Panc1 (cell line): ENCODE results near the gene KCNT1. TPM values are rescaled to one million over a fixed set of nuclear protein-coding genes. Genes with fewer than 3 reads are reported as not detected.

Source experiments
- ATAC-seq: fragments of 200-7000 bp; cut with Tn5 transposase; 2 replicates; pipeline ENCODE4 v1.9.1; 2020; ENCODE audit warnings: mild to moderate bottlenecking, moderate library complexity
- BruUV-seq: library from RNA; stranded (reverse); fragments of 400-500 nt; replicated peaks from 2 replicates; lab custom pipeline; 2021; lab: Mats Ljungman, UMichigan
- CTCF ChIA-PET: fragments of 300-600 bp; sonication (Branson Sonifier 250); formaldehyde crosslinking; loops from one replicate; lab custom pipeline; 2022; ENCODE audit warnings: antibody characterized with exemption; lab: Charles Lee
- POLR2A ChIA-PET: fragments of 300-600 bp; sonication (Branson Sonifier 250); formaldehyde crosslinking; loops from one replicate; lab custom pipeline; 2022; ENCODE audit warnings: antibody characterized with exemption; lab: Charles Lee
- DNase-seq: peaks from one replicate; pipeline ENCODE4 v3.0.0-alpha.2; 2010; ENCODE audit warnings: low read depth, low spot score
- H3K27ac ChIP-seq: 2 replicates; pipeline ENCODE4 v1.5.1; 2011; ENCODE audit warnings: mild to moderate bottlenecking, low read length, inconsistent platforms
- H3K27me3 ChIP-seq: fragments of 200-500 bp; sonication (Bioruptor generic); 2 replicates; pipeline ENCODE4 v1.6.0; 2014; ENCODE audit warnings: low read length, inconsistent platforms; ENCODE audit not compliant: control insufficient read depth, insufficient read depth
- H3K36me3 ChIP-seq: fragments of 200-500 bp; sonication (Bioruptor generic); 2 replicates; pipeline ENCODE4 v1.5.1; 2014; ENCODE audit warnings: inconsistent platforms, mild to moderate bottlenecking, low read length, moderate library complexity; ENCODE audit not compliant: control insufficient read depth, insufficient read depth
- H3K4me1 ChIP-seq: 2 replicates; pipeline ENCODE4 v1.5.1; 2011; ENCODE audit warnings: inconsistent platforms, mild to moderate bottlenecking, low read length, moderate library complexity; ENCODE audit not compliant: control insufficient read depth, insufficient read depth
- H3K4me3 ChIP-seq, 2 experiments: 2 replicates each; pipeline ENCODE4 v1.5.1; 2011 to 2012; ENCODE audit warnings: low read depth in 2 of 2, low read length in 2 of 2, mild to moderate bottlenecking in 2 of 2, inconsistent platforms in 1 of 2, moderate library complexity in 1 of 2
- H3K9me3 ChIP-seq: fragments of 200-500 bp; sonication (Bioruptor generic); 2 replicates; pipeline ENCODE4 v1.5.1; 2014; ENCODE audit warnings: low read depth, mild to moderate bottlenecking, inconsistent platforms, low read length, moderate library complexity; ENCODE audit not compliant: control insufficient read depth, insufficient read depth
- POLR2AphosphoS5 ChIP-seq: IDR thresholded peaks from 2 replicates; pipeline ENCODE4 v1.6.1; 2012; ENCODE audit warnings: mild to moderate bottlenecking, low read depth, low read length, moderate library complexity
- SIN3A ChIP-seq: IDR thresholded peaks from 2 replicates; pipeline ENCODE4 v1.6.1; 2012; ENCODE audit warnings: low read depth, mild to moderate bottlenecking, low read length, moderate library complexity, borderline replicate concordance; ENCODE audit not compliant: insufficient read depth
- TCF7L2 ChIP-seq: IDR thresholded peaks from 2 replicates; pipeline ENCODE4 v1.6.1; 2011; ENCODE audit warnings: mild to moderate bottlenecking, low read depth, low read length, inconsistent platforms
- in situ Hi-C: cut with HindIII; loops from 2 replicates; pipeline ENCODE4 v1.10.0; 2016; ENCODE audit warnings: low sequenced_read_pairs, low pct_unique_long_range_greater_than_20kb
- intact Hi-C: fragments of 100-400 bp; cut with micrococcal nuclease; formaldehyde crosslinking; loops from one replicate; pipeline ENCODE4 v1.10.0; 2022; ENCODE audit not compliant: unreplicated experiment
- total RNA-seq: library from RNA; stranded (reverse); gene quantifications from one replicate; pipeline ENCODE4 v1.2.1, GENCODE V29; 2021; ENCODE audit not compliant: unreplicated experiment
- TF ChIP-seq, protein P1 (sequence below), 2 experiments: IDR thresholded peaks; 2 replicates each; pipeline ENCODE4 v1.6.1; 2011 to 2012; ENCODE audit warnings: low read depth in 2 of 2, control low read depth in 1 of 2, low read length in 1 of 2, mild to moderate bottlenecking in 1 of 2, moderate library complexity in 1 of 2; ENCODE audit not compliant: insufficient read depth in 1 of 2
- TF ChIP-seq, protein P2 (sequence below): fragments of 450-650 bp; IDR thresholded peaks from 2 replicates; pipeline ENCODE4 v1.5.1; 2017; ENCODE audit warnings: mild to moderate bottlenecking

The KCNT1 gene
- total RNA-seq, 1 experiment from 2014 or later, result not detected

DNA sequence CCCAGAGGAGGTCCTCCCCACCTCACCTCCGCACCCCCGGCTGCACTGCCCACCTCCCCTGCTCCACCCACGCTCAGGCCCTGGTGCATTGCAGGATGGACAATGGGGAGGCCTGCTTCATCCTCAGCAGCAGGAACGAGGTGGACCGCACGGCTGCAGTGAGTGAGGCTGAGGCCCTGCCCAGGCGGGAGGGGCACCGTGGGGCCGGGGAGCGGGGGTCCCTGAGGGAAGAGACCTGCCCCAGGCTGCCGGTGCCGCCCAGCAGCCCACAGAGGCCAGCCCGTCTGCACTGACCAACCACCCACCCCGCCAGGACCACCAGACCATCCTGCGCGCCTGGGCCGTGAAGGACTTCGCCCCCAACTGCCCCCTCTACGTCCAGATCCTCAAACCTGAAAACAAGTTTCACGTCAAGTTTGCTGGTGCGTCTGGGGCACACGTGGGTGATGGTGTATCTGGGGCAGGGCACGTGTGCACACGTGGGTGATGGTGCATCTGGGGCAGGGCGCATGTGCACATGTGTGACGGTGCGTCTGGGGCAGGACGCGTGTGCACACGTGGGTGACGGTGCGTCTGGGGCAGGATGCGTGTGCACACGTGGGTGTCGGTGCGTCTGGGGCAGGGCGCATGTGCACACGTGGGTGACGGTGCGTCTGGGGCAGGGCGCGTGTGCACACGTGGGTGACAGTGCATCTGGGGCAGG lies 66.7 kb downstream of the KCNT1 start:
- Histone ChIP-seq H3K4me3 (no peak overlapping the region), H3K36me3 (no peaks in the 10 kb centered on the region), H3K9me3 (no peaks in the 10 kb centered on the region), H3K27ac (no peak overlapping the region), H3K4me1 (no peaks in the 10 kb centered on the region), H3K27me3 (no peaks in the 10 kb centered on the region)
- ChIA-PET POLR2A (no interaction called here), CTCF (interaction anchor here (0.7 kb wide), 1 partner anchor 73 kb away, joined by 5 read pairs; no protein-coding TSS in a partner anchor)
- DNase-seq, result no peak
- BruUV-seq, result no TSS peak
- in situ Hi-C loops, result no loop called here
- intact Hi-C loops, result no loop called here
- TF ChIP-seq SIN3A, result no peak
- TF ChIP-seq TCF7L2, result no peak
- TF ChIP-seq, protein P1, sequence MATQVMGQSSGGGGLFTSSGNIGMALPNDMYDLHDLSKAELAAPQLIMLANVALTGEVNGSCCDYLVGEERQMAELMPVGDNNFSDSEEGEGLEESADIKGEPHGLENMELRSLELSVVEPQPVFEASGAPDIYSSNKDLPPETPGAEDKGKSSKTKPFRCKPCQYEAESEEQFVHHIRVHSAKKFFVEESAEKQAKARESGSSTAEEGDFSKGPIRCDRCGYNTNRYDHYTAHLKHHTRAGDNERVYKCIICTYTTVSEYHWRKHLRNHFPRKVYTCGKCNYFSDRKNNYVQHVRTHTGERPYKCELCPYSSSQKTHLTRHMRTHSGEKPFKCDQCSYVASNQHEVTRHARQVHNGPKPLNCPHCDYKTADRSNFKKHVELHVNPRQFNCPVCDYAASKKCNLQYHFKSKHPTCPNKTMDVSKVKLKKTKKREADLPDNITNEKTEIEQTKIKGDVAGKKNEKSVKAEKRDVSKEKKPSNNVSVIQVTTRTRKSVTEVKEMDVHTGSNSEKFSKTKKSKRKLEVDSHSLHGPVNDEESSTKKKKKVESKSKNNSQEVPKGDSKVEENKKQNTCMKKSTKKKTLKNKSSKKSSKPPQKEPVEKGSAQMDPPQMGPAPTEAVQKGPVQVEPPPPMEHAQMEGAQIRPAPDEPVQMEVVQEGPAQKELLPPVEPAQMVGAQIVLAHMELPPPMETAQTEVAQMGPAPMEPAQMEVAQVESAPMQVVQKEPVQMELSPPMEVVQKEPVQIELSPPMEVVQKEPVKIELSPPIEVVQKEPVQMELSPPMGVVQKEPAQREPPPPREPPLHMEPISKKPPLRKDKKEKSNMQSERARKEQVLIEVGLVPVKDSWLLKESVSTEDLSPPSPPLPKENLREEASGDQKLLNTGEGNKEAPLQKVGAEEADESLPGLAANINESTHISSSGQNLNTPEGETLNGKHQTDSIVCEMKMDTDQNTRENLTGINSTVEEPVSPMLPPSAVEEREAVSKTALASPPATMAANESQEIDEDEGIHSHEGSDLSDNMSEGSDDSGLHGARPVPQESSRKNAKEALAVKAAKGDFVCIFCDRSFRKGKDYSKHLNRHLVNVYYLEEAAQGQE (IDR thresholded peaks at IDR 0.05; ENCODE audit: insufficient read depth in 1 of 2, low read depth in 2 of 2, low read length in 1 of 2), result no peak
- no peak for TF ChIP-seq POLR2AphosphoS5
- TF ChIP-seq, protein P2, sequence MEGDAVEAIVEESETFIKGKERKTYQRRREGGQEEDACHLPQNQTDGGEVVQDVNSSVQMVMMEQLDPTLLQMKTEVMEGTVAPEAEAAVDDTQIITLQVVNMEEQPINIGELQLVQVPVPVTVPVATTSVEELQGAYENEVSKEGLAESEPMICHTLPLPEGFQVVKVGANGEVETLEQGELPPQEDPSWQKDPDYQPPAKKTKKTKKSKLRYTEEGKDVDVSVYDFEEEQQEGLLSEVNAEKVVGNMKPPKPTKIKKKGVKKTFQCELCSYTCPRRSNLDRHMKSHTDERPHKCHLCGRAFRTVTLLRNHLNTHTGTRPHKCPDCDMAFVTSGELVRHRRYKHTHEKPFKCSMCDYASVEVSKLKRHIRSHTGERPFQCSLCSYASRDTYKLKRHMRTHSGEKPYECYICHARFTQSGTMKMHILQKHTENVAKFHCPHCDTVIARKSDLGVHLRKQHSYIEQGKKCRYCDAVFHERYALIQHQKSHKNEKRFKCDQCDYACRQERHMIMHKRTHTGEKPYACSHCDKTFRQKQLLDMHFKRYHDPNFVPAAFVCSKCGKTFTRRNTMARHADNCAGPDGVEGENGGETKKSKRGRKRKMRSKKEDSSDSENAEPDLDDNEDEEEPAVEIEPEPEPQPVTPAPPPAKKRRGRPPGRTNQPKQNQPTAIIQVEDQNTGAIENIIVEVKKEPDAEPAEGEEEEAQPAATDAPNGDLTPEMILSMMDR, result no peak
- no peak for ATAC-seq

DNA sequence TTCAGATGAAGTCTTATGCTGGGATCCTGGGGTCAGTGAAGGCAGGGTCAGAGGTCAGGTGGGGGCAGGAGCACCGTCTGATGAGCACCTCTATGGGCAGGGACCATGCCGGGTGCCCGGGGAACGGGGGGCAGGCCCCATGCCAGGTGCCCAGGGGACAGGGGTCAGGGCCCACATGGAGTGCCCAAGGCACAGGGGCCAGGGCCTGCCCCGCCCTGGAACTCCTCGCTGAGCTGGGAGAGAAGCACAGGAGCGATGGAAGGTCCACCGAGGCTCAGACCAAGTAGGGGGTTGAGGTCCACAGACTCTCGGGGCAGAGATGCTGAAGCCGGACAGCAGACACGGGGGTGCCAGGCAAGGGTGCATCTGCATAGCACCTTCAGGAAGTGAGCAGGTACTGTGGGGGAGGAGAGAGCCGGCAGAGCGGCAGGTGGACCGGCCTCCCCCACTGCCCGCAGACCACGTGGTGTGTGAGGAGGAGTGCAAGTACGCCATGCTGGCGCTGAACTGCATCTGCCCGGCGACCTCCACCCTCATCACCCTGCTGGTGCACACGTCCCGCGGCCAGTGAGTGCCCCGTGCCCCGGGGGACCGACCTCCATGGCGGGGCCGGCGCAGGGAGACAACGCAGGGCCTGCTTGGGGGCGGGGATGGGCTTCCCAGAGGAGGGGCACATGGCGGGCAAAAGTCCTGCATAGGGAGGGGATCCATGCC lies 67.7 kb downstream of the KCNT1 start:
- in situ Hi-C loops (no loop called here), intact Hi-C loops (no loop called here)
- TF ChIP-seq POLR2AphosphoS5 (no peak), SIN3A (no peak), TCF7L2 (no peak)
- TF ChIP-seq, protein P2, result no peak
- TF ChIP-seq, protein P1 (IDR thresholded peaks at IDR 0.05; ENCODE audit: insufficient read depth in 1 of 2, low read depth in 2 of 2, low read length in 1 of 2), result no peak
- ATAC-seq (no peak), DNase-seq (no peak)
- H3K36me3 ChIP-seq, result no peaks in the 10 kb centered on the region
- BruUV-seq, result no TSS peak
- H3K27ac ChIP-seq, result no peak overlapping the region
- no peaks in the 10 kb centered on the region for H3K27me3 ChIP-seq
- ChIA-PET POLR2A (no interaction called here), CTCF (interaction anchor here (0.7 kb wide), 1 partner anchor 74 kb away, joined by 5 read pairs; no protein-coding TSS in a partner anchor)
- H3K4me3 ChIP-seq, result no peak overlapping the region
- no peaks in the 10 kb centered on the region for H3K9me3 ChIP-seq
- no peaks in the 10 kb centered on the region for H3K4me1 ChIP-seq
